ENCODE measurements around the gene VIM. TPM values are rescaled to one million over a fixed set of nuclear protein-coding genes. Genes with fewer than 3 reads are reported as not detected.

VIM gene
- total and polyA plus RNA-seq, 12 donors = 200 to 1,377 (median 723) TPM

- intact Hi-C loops (cut with DNase I) = no loop called here
- no peaks in the 10 kb centered on the region for H3K9me3 ChIP-seq (replicated peaks in 1 of 3)
- WGBS, 4 donors = 66 to 80% (median 73%) methylated on average over 4 of the region's 4 CpGs
- TF ChIP-seq, protein P1, sequence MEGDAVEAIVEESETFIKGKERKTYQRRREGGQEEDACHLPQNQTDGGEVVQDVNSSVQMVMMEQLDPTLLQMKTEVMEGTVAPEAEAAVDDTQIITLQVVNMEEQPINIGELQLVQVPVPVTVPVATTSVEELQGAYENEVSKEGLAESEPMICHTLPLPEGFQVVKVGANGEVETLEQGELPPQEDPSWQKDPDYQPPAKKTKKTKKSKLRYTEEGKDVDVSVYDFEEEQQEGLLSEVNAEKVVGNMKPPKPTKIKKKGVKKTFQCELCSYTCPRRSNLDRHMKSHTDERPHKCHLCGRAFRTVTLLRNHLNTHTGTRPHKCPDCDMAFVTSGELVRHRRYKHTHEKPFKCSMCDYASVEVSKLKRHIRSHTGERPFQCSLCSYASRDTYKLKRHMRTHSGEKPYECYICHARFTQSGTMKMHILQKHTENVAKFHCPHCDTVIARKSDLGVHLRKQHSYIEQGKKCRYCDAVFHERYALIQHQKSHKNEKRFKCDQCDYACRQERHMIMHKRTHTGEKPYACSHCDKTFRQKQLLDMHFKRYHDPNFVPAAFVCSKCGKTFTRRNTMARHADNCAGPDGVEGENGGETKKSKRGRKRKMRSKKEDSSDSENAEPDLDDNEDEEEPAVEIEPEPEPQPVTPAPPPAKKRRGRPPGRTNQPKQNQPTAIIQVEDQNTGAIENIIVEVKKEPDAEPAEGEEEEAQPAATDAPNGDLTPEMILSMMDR (IDR thresholded peaks at IDR 0.05) = no peak
- TF ChIP-seq POLR2A (IDR thresholded peaks at IDR 0.05) = no peak
- H3K4me3 ChIP-seq = no peak overlapping the region
- no peak overlapping the region for H3K27ac ChIP-seq
- H3K27me3 ChIP-seq = no peaks in the 10 kb centered on the region
- no peak for DNase-seq
- H3K4me1 ChIP-seq (replicated peaks in 1 of 2) = peaks cover under 1 to 10% of the 10 kb centered on the region in 2 donors
- no peaks in the 10 kb centered on the region for H3K36me3 ChIP-seq (replicated peaks in 1 of 2)
These were observed 5.7 kb upstream of the VIM start for GRCh38 chr10:17222329-17222728.

DNA sequence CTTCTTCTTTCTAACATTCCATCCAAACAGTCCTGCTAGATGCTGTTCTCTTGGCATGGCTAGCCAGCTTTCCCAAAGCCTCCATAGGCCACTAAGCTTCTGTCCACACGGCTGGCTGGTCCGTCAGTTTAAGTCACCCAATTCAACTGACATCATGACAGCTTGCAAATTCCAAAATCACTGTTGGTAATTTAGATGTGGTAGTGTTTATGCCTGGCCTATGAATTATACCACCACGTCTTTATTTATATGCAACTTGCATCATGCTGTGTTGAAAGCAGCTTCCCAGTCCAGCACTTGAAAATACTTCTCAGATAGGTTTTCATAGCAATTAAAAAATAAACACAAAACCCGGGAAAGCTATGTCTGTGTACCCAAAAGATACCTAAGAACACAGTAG lies 2.2 kb upstream of the VIM start:
- DNase-seq = no peak
- Histone ChIP-seq H3K4me3 (no peak overlapping the region), H3K27me3 (no peaks in the 10 kb centered on the region), H3K4me1 (replicated peaks in 1 of 2) (peaks cover 7 to 10% of the 10 kb centered on the region in 2 donors), H3K27ac (no peak overlapping the region), H3K9me3 (replicated peaks in 1 of 3) (no peaks in the 10 kb centered on the region), H3K36me3 (replicated peaks in 1 of 2) (no peaks in the 10 kb centered on the region)
- intact Hi-C loops (cut with DNase I) = no loop called here
- WGBS, 4 donors = 86 to 95% (median 89%) methylated on average over 4 of the region's 4 CpGs
- TF ChIP-seq, protein P1 (IDR thresholded peaks at IDR 0.05) = no peak
- no peak for TF ChIP-seq POLR2A (IDR thresholded peaks at IDR 0.05)

DNA sequence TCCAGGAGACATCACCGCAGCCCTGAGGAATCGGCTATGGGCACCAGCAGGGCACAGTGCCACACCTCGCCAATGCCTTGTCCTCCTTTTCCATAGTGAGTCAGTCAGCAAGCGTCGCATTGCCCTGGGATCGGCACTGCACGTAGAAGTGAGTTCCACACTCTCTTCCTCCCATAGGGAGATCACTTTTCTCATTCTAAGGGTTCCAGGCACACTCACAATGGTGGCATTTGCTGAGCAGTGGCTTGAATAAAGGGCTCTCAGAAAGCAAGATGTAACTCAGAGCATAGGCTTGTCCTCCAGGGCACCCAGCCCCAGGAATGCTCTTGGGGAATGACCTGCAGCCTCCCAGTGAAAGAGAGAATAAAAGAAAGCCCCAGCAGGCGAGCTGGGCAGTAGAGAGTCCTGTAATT lies 1.1 kb upstream of the VIM start:
- peak in 2 of 7 donors; percentile 33 to 43 for DNase-seq
- Histone ChIP-seq H3K27ac (peak overlapping the region in 3 of 5 donors; percentile 92 to 97 (median 92)), H3K36me3 (replicated peaks in 1 of 2) (peaks cover 0 to 5% of the 10 kb centered on the region in 2 donors), H3K4me3 (peak overlapping the region in 1 of 4 donors; percentile 85), H3K9me3 (replicated peaks in 1 of 3) (no peaks in the 10 kb centered on the region), H3K4me1 (replicated peaks in 1 of 2) (peaks cover 7 to 21% of the 10 kb centered on the region in 2 donors), H3K27me3 (no peaks in the 10 kb centered on the region)
- WGBS, 4 donors = 72 to 80% (median 73%) methylated on average over 8 of the region's 8 CpGs
- intact Hi-C loops (cut with DNase I) = no loop called here
- TF ChIP-seq POLR2A (IDR thresholded peaks at IDR 0.05) = no peak
- TF ChIP-seq, protein P1 (IDR thresholded peaks at IDR 0.05) = no peak

DNA sequence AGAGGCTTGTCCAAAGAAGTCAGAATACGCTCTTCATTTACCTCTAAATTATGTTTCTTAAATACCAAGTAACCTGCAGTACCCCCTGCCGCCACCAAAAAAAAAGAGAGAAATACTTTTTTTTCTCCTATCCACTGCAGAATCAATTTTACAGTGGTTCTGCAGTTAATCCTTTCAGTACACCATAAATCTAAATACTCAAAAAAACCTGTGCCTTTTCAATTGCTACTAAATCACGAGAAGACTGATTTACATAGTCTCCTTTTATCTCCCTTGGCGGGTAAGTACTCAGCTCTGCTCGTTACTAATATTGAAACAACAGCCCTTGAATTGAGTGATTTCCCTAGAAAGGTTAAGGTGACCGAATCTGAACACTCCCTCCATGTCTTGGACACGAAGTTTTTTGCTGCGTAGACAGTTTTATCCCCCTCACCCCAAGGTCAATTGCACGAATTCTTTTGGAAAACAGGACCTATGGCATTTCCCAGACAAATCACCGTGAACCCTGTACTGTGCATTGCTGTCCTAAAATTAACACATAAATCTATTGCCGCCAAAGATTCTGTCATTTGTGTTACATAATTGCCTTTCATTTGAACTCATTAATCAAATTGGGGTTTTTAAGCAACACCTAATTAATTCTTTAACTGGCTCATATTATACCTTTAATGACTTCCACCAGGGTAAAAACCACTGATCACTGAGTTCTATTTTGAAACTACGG lies 512 bp upstream of the VIM start:
- no peaks in the 10 kb centered on the region for H3K9me3 ChIP-seq (replicated peaks in 1 of 3)
- H3K4me3 ChIP-seq = peak overlapping the region in 2 of 4 donors; percentile 78 to 85
- peak overlapping the region; percentile 8 to 97 (median 92) for H3K27ac ChIP-seq
- H3K27me3 ChIP-seq = no peaks in the 10 kb centered on the region
- intact Hi-C loops (cut with DNase I) = no loop called here
- TF ChIP-seq, protein P1 (IDR thresholded peaks at IDR 0.05) = peak; percentile 43 to 65 (median 54)
- no peak for TF ChIP-seq POLR2A (IDR thresholded peaks at IDR 0.05)
- peaks cover 0 to 11% of the 10 kb centered on the region in 2 donors for H3K36me3 ChIP-seq (replicated peaks in 1 of 2)
- no peak for DNase-seq
- H3K4me1 ChIP-seq (replicated peaks in 1 of 2) = peaks cover 7 to 28% of the 10 kb centered on the region in 2 donors
- 8 to 14% (median 9%) methylated on average over 12 of the region's 12 CpGs for WGBS, 4 donors

Data from adrenal gland (tissue), 12 donors.